Thyroid gland (tissue), 4 donors: ENCODE data around the gene CCDC14. TPM values are rescaled to one million over a fixed set of nuclear protein-coding genes. Genes with fewer than 3 reads are reported as not detected.

Experiments
- DNase-seq, 2 donors: peaks; one replicate each; pipeline ENCODE4 v3.0.0-alpha.2; 2019
- H3K27ac ChIP-seq, 3 donors: fragments of 200-600 bp; sonication (generic); 1 replicate in 2 of 3; 2 replicates in 1 of 3; pipeline ENCODE4 v1.5.1; 2016 to 2019; ENCODE audit warnings: mild to moderate bottlenecking in 1 of 3, moderate library complexity in 1 of 3
- H3K27me3 ChIP-seq: fragments of 200-600 bp; sonication (generic); one replicate; pipeline ENCODE4 v1.5.1; 2019
- H3K36me3 ChIP-seq, 2 donors: fragments of 200-600 bp; sonication (generic); one replicate each; pipeline ENCODE4 v1.5.1; 2016 to 2019
- H3K4me1 ChIP-seq, 2 donors: fragments of 200-600 bp; sonication (generic); one replicate each; pipeline ENCODE4 v1.5.1; 2017 to 2019
- H3K4me3 ChIP-seq, 3 donors: fragments of 200-600 bp; sonication (generic); replicated peaks in 1 of 3; 1 replicate in 2 of 3; 2 replicates in 1 of 3; pipeline ENCODE4 v1.5.1; 2016; ENCODE audit warnings: mild to moderate bottlenecking in 1 of 3
- H3K9me3 ChIP-seq: fragments of 200-600 bp; sonication (generic); one replicate; pipeline ENCODE4 v1.5.1; 2017
- CTCF ChIP-seq, 6 experiments: fragments of 200-600 bp in 3 of 6; fragments of 450-650 bp in 3 of 6; sonication (generic) in 3 of 6; IDR thresholded peaks; one replicate each; pipeline ENCODE4 v1.5.1; 2016 to 2019; ENCODE audit warnings: antibody characterized with exemption in 6 of 6, mild to moderate bottlenecking in 2 of 6, inconsistent platforms in 1 of 6, moderate library complexity in 1 of 6
- POLR2A ChIP-seq, 2 donors: fragments of 450-650 bp; IDR thresholded peaks; one replicate each; pipeline ENCODE4 v1.6.1; 2017; ENCODE audit warnings: antibody characterized with exemption in 2 of 2, mild to moderate bottlenecking in 2 of 2, moderate library complexity in 1 of 2
- WGBS, 2 donors: methylation state at CpG; one replicate each; pipeline ENCODE4 v1.1.5; 2017; 5-methylcytosine and 5-hydroxymethylcytosine counted together
- intact Hi-C: fragments of 100-400 bp; cut with DNase I; formaldehyde crosslinking; loops from one replicate; pipeline ENCODE4 v1.15.1; 2023
- total RNA-seq, 4 donors: library from RNA; depleted of rRNA; stranded (reverse); fragments of >200 nt; gene quantifications; one replicate each; pipeline ENCODE4 v1.2.3, GENCODE V29; 2016

Gene CCDC14
- total RNA-seq, 4 donors from 2014 or later = 22.2 to 46.6 (median 30.9) TPM

DNA sequence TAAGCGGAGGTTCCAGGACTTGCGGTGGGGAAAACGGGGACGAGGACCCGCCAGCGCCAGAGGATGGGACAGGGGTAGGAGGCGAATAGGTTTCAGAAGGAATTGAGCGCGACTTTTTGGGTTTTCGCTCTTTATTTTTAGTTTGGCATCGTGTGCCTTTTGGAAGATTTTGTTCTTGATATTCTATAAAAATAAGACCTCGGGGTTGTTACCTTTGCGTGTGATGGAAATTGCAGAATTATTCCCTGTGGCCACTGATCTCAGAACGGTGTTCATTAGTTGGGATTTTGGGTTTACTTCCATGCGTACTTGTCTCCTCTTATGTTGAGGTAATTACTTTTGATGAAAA, 453 bp upstream of the CCDC14 start:
- no peak for TF ChIP-seq CTCF (IDR thresholded peaks at IDR 0.05)
- no peak for TF ChIP-seq POLR2A (IDR thresholded peaks at IDR 0.05)
- WGBS, 2 donors = 6 to 7% methylated on average over 15 of the region's 15 CpGs
- Histone ChIP-seq H3K9me3 (no peaks in the 10 kb centered on the region), H3K27ac (peak overlapping the region; percentile 56 to 66 (median 62)), H3K27me3 (no peaks in the 10 kb centered on the region), H3K4me3 (peak overlapping the region in 2 of 3 donors; percentile 48 to 66), H3K4me1 (peaks cover 4 to 10% of the 10 kb centered on the region in 2 donors), H3K36me3 (no peaks in the 10 kb centered on the region)
- intact Hi-C loops = no loop called here
- no peak for DNase-seq

DNA sequence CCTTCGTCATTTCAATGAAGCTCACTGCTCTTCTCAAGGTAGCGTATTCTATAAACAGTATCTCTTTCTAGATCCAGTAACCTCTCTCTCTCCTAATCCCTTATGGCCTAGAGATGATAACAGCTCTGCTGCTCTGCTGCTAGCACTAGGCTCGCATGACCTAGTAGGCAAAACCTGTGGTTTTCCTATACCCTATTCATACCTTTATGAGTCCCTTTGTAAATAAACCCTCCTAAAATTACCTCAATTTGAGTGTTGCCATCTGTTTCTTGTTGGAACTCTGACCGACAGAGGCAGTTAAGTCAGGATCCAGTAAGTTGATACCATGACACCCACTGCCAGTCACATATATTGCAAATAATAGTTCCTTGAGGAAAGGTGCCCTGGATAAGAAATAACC, 7.3 kb downstream of the CCDC14 start:
- Histone ChIP-seq H3K4me1 (no peaks in the 10 kb centered on the region), H3K4me3 (no peak overlapping the region), H3K9me3 (no peaks in the 10 kb centered on the region), H3K27ac (no peak overlapping the region), H3K36me3 (no peaks in the 10 kb centered on the region), H3K27me3 (no peaks in the 10 kb centered on the region)
- DNase-seq = no peak
- TF ChIP-seq CTCF (IDR thresholded peaks at IDR 0.05) (no peak), POLR2A (IDR thresholded peaks at IDR 0.05) (no peak)
- 97 to 98% methylated on average over 4 of the region's 4 CpGs for WGBS, 2 donors
- intact Hi-C loops = no loop called here

DNA sequence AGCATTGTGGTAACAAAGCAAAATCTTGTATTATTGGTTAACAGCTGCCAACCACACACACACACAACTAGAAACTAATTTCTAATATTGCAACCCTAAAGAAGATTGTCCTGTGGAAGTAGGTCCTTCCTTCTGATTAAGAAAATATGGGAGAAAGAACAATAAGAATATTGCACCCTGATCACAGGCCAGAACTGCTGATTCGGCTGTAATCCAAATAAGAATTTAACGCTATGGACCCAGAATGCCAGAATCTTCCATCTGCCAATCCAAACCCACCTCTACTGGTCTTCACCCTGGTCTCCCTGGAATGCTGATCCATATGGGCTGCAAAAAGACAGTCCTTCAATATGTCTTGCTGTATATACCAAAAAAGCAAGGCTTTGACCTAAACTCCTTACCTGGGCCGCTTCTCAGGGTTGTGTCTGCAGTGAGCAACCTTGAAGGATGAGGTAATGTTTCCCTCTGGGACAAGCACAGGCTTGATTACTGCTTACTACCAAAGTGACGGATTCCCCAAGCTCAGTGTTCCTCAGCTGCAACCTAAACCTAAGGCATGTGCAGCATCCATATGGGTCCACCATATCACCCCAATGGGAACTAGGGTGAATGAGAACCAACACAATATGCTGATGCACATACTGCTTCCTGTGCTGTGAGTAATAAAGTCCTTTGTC, 8.0 kb downstream of the CCDC14 start:
- 96 to 97% methylated on average over 4 of the region's 4 CpGs for WGBS, 2 donors
- Histone ChIP-seq H3K4me1 (no peaks in the 10 kb centered on the region), H3K4me3 (no peak overlapping the region), H3K36me3 (no peaks in the 10 kb centered on the region), H3K9me3 (no peaks in the 10 kb centered on the region), H3K27ac (no peak overlapping the region), H3K27me3 (no peaks in the 10 kb centered on the region)
- no peak for DNase-seq
- intact Hi-C loops = no loop called here
- TF ChIP-seq CTCF (IDR thresholded peaks at IDR 0.05) (no peak), POLR2A (IDR thresholded peaks at IDR 0.05) (no peak)

DNA sequence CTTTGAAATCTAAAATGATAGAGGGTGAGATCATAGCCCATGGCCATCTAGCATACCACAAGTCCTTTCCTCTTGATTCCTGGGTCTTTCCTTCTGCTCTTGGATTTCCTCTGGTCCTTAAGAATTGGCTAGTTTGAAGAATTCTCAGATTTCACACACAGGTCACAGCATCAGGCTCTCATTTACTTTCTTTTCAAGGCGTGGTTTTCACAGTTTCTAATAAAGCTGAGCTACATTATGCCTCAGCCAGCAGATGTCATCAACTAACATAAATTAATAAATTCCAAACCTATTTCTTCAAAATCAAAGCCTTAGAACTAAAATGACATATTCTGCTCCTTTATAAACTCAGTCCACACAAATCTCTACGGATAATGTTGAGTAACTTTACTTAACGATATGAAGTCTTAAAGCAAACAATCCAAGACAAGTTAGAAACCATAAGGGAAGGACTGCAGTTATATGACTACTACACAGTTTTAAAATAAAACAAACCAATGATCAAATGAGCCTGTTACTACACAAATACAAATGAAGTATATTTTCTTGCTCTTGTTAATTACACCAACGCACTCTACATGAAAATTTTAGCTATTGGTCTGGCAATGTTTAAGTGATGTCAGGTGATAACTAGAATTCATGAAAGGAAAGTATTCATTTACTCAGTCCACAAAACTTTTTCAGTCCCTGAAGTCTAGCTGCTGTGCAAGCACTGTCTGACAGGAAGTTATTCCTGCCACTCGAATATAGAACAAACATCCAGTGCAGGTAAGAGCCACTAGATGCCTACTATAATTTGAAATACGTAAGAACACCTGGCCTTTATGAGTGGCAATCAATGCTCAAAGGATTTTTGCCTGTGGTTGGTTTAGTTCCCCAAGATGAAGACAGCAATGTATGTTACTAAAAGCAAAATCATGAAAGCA, 9.2 kb downstream of the CCDC14 start:
- intact Hi-C loops = no loop called here
- Histone ChIP-seq H3K27me3 (no peaks in the 10 kb centered on the region), H3K27ac (no peak overlapping the region), H3K4me3 (no peak overlapping the region), H3K4me1 (no peaks in the 10 kb centered on the region), H3K9me3 (no peaks in the 10 kb centered on the region), H3K36me3 (no peaks in the 10 kb centered on the region)
- TF ChIP-seq CTCF (IDR thresholded peaks at IDR 0.05) (no peak), POLR2A (IDR thresholded peaks at IDR 0.05) (no peak)
- 58 to 65% methylated on average over 6 of the region's 6 CpGs for WGBS, 2 donors
- no peak for DNase-seq

DNA sequence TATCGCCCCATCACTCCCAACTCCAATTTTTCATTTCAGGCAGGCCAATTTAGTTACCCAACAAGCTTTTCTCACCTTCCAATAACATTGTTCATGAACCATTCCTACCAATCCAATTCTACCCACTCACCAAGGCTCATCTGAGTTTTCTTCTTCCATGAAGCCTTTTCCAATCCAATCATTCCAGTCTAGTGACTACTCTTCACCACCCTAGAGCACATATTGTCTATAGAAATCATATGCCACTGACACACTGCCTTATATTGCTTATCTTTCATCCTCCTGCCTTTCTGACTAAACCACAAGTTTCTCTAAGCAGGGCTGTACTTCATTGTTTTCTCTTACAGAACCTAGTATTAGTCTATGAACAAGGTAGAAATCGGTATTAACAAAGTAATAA, 11.4 kb downstream of the CCDC14 start:
- Histone ChIP-seq H3K4me1 (no peaks in the 10 kb centered on the region), H3K4me3 (no peak overlapping the region), H3K27ac (no peak overlapping the region), H3K9me3 (no peaks in the 10 kb centered on the region), H3K27me3 (no peaks in the 10 kb centered on the region), H3K36me3 (no peaks in the 10 kb centered on the region)
- TF ChIP-seq POLR2A (IDR thresholded peaks at IDR 0.05) (no peak), CTCF (IDR thresholded peaks at IDR 0.05) (no peak)
- WGBS, 2 donors = 95 to 98% methylated on average over 2 of the region's 2 CpGs
- intact Hi-C loops = no loop called here
- DNase-seq = no peak
